ENCODE results near the gene ZNF236. TPM values are rescaled to one million over a fixed set of nuclear protein-coding genes. Genes with fewer than 3 reads are reported as not detected.

ZNF236 gene
- total RNA-seq, 2 experiments from 2014 or later: 18.2 to 24.3 TPM

DNA sequence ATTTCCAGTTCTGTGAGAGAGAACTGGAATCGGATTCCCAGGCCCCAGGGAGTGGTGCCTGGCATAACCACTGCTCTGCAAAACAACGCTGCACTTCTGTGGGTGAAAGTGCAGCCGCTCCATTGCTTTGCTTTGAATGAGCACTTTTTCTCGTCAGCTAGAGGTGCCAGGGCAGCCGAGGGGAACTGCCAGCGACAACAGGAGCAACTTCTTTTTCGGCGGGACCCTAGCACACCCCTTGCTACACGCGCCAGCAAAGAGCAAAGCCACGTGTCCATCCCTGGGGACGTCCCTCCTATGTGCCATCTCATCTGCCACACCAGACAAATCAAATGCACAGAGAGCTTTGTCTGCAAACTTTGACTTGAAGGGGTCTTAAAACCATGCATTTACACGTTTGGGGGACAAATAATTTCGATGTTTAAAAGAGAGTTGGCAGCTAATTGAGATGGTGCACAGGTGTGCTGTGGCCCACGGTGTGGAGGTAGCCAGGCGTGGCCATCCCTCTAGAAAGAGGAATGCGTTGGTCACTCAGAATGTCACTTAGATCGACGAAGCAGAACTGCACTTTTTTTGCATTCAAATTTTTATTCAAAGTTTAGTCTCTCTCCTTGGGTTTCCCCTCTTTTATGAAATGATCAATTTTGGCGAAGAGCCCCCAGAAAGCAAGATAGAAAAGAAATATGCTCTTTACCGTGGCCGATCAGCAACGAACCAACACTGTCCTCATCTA is 158.5 kb downstream of the ZNF236 start:
- no peaks in the 10 kb centered on the region for H3K27me3 Mint-ChIP-seq (ENCODE audit: low read depth)
- no peaks in the 10 kb centered on the region for H3K9me3 Mint-ChIP-seq (ENCODE audit: insufficient read depth)
- H3K27ac Mint-ChIP-seq: no peak overlapping the region
- ChIA-PET CTCF (interaction anchor here (1.7 to 4.5 kb wide), 2 partner anchors 178 to 179 kb away, joined by 5 to 61 read pairs; no protein-coding TSS in a partner anchor), POLR2A (interaction anchor here (0.6 kb wide), 1 partner anchor 29 kb away, joined by 3 read pairs; no protein-coding TSS in a partner anchor)
- ATAC-seq (no peak), DNase-seq (no peak)
- no peak overlapping the region for H3K4me3 Mint-ChIP-seq
- no peaks in the 10 kb centered on the region for H3K36me3 Mint-ChIP-seq (ENCODE audit: low read depth)
- peaks cover 4% of the 10 kb centered on the region for H3K4me1 Mint-ChIP-seq (ENCODE audit: low read depth)

DNA sequence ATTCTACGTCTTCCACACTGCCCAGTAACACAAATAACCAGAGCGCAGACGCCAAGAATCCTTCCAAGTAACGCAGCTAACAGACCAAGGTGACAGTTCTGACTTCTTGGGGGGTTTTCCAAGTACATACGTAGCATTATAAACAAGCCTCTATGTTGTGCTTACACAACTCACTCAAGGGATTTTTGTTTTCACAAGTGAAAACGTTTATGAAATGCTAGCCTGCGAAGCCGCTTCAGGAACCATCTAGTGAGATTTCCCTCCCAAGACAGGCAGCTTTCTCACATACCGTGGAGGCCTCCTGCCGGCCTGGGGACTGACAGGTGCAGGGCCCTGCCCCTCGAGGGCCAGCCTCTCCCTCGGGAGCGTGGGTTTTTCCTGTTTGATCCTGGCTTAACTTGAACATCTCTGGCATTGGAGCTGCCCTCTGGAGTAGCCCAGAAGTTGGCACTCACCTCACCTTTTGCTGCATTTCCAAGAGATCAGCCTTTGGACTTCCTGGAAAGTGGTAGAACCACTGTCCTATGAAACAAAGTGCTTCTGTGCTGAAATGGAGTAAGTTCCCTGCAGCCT is 159.1 kb downstream of the ZNF236 start:
- Mint-ChIP-seq H3K27ac (no peak overlapping the region), H3K9me3 (ENCODE audit: insufficient read depth) (no peaks in the 10 kb centered on the region), H3K27me3 (ENCODE audit: low read depth) (no peaks in the 10 kb centered on the region), H3K36me3 (ENCODE audit: low read depth) (no peaks in the 10 kb centered on the region), H3K4me1 (ENCODE audit: low read depth) (peaks cover 4% of the 10 kb centered on the region), H3K4me3 (no peak overlapping the region)
- DNase-seq (no peak), ATAC-seq (no peak)
- ChIA-PET POLR2A (interaction anchor here (0.6 kb wide), 1 partner anchor 29 kb away, joined by 3 read pairs; no protein-coding TSS in a partner anchor), CTCF (interaction anchor here (1.5 to 4.5 kb wide), 3 partner anchors 22 to 179 kb away, joined by 6 to 61 read pairs (median 6); no protein-coding TSS in a partner anchor)

DNA sequence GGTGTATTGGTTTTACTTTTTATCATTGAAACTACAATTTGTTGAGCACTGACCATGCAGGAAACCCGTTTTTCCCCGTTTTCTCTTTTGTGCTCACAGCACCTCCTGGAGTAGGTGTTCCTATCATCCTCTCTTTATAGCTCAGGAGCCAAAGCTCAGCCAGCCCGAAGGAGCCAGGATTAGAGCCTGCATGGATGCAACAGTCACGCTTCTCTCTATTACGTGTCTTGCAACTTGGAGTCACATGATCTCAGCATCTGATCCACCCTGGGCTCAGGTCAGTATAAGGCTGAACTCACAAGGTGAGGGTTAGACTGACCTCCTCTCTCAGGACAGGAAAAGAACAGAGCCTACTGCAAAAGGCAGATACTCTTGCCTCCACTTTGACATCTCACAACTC is 159.7 kb downstream of the ZNF236 start:
- ChIA-PET POLR2A (no interaction called here), CTCF (interaction anchor here (0.7 to 4.5 kb wide), 17 partner anchors 12 to 669 kb away, joined by 3 to 61 read pairs (median 6); no protein-coding TSS in a partner anchor)
- no peak for ATAC-seq
- no peak for DNase-seq
- Mint-ChIP-seq H3K4me1 (ENCODE audit: low read depth) (peaks cover 4% of the 10 kb centered on the region), H3K27me3 (ENCODE audit: low read depth) (no peaks in the 10 kb centered on the region), H3K27ac (no peak overlapping the region), H3K4me3 (no peak overlapping the region), H3K36me3 (ENCODE audit: low read depth) (no peaks in the 10 kb centered on the region), H3K9me3 (ENCODE audit: insufficient read depth) (no peaks in the 10 kb centered on the region)

DNA sequence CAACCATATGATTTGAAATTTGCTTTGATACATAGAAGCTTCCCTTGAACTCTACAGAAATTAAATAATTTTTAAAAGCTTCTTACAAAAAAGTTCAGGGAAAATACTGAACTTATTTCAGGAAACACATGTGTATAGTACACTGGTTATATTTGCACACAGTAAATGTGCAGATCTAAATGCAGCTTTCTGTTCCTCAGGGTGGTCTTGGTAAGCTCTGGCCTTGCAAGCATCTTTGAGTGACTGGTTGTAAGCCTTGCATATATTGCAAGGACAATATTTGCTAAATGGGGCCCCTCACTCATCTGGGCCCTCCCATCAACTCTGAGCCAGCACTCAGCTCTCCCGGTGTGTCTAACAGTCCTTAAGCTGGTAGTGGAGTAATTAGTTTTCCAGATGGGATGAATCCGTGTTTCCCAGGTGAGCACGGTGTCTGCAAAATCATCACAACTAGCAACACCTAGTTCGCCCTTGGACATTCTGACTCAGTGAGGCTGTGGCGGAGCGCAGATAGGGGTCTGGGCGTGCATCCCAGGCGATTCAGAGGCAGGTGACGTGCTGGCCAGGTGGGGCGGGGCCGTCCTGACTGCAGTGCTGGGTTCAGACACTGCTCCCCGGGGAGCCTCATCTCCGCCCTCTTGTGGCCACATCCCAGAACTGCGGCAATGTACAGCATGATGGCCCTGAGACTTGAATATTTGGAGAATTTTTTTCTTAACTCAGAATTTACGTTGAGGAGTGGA is 160.7 kb downstream of the ZNF236 start:
- peak; percentile 97 for ATAC-seq
- peak; percentile 93 for DNase-seq
- no peaks in the 10 kb centered on the region for H3K9me3 Mint-ChIP-seq (ENCODE audit: insufficient read depth)
- POLR2A ChIA-PET: interaction anchor here (0.9 to 1.2 kb wide), 2 partner anchors 22 to 61 kb away, joined by 3 to 5 read pairs; no protein-coding TSS in a partner anchor
- H3K4me3 Mint-ChIP-seq: no peak overlapping the region
- H3K27me3 Mint-ChIP-seq (ENCODE audit: low read depth): no peaks in the 10 kb centered on the region
- CTCF ChIA-PET: interaction anchor here (0.6 to 4.5 kb wide), 36 partner anchors 9 to 681 kb away, joined by 3 to 61 read pairs (median 4); no protein-coding TSS in a partner anchor
- no peaks in the 10 kb centered on the region for H3K36me3 Mint-ChIP-seq (ENCODE audit: low read depth)
- no peak overlapping the region for H3K27ac Mint-ChIP-seq
- H3K4me1 Mint-ChIP-seq (ENCODE audit: low read depth): peaks cover 4% of the 10 kb centered on the region

DNA sequence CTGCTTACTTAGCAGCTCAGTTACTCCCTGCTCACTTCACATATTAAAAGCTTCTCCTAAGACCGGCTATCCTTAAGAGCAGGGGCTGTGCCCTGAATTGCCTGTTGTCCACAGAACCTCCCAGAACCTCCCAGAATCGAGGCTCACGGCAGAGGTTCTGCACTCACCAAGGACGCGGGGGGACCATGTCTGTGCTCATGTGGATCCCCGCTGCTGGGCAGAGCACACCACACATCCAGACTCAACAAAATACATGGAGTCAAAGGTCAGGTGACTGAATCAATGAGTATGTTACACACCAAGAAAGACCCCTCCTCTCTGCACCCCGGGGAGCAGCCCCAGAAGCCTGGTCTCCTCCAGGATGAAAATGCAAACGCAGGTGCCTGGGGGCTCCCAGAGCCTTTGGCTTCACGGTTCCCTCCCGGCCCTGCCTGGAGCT is 161.3 kb downstream of the ZNF236 start:
- H3K4me3 Mint-ChIP-seq: no peak overlapping the region
- DNase-seq: no peak
- peak; percentile 23 for ATAC-seq
- H3K36me3 Mint-ChIP-seq (ENCODE audit: low read depth): no peaks in the 10 kb centered on the region
- no peaks in the 10 kb centered on the region for H3K9me3 Mint-ChIP-seq (ENCODE audit: insufficient read depth)
- no peaks in the 10 kb centered on the region for H3K27me3 Mint-ChIP-seq (ENCODE audit: low read depth)
- ChIA-PET CTCF (interaction anchor here (0.6 to 4.5 kb wide), 22 partner anchors 8 to 667 kb away, joined by 3 to 61 read pairs (median 4); no protein-coding TSS in a partner anchor), POLR2A (interaction anchor here (0.9 to 1.2 kb wide), 2 partner anchors 23 to 62 kb away, joined by 3 to 5 read pairs; no protein-coding TSS in a partner anchor)
- H3K4me1 Mint-ChIP-seq (ENCODE audit: low read depth): peaks cover 4% of the 10 kb centered on the region
- H3K27ac Mint-ChIP-seq: no peak overlapping the region

DNA sequence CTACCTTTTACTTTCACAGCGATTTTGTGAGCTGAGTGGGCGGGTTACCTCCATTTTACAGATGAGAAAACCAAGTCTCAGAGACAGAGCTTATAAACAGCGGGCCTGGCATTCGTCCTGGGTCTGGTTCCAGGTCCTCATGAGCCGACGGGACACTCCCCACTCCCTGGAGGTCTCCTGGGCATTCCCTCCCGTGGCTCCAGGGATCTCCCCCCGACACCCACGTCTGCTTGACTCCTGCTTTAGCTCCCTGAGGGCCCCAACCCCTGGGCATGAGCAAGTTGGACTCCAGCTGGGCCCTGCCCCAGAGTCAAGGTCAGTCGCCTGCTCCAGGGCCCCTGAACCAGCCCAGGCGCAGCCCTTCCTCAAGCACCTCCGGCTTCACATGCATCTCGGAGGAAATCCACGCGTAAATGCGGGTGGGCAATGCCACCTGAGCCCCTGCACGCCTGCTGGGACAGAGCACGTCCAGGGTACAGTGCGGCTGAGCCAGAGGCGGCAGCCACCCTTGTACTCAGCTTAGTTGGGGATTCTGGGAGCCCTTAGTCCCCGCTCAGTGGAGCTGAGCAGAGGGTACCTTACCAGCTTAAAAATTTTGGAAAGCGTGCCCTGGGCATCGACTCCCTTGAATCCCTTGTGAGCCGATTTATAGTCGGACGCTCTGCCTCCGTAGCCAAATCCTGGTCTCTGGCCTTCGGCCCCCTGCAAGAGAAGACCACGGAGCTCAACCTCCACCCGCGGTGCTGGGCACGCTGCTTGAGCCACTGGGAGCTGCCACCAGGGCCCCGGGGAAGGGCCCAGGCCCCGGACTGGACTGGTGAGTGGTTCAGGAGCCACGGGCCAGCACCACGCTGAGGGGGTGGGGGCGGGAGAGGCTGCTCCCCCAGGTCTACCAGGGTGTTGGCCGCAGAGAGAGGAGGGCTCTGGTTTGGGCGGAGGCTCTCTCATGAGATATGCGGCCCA is 162.1 kb downstream of the ZNF236 start:
- Mint-ChIP-seq H3K4me1 (ENCODE audit: low read depth) (peaks cover 4% of the 10 kb centered on the region), H3K9me3 (ENCODE audit: insufficient read depth) (no peaks in the 10 kb centered on the region), H3K4me3 (no peak overlapping the region), H3K36me3 (ENCODE audit: low read depth) (no peaks in the 10 kb centered on the region), H3K27ac (no peak overlapping the region), H3K27me3 (ENCODE audit: low read depth) (no peaks in the 10 kb centered on the region)
- no peak for ATAC-seq
- DNase-seq: no peak
- ChIA-PET CTCF (interaction anchor here (0.9 to 4.5 kb wide), 16 partner anchors 9 to 666 kb away, joined by 3 to 61 read pairs (median 6); no protein-coding TSS in a partner anchor), POLR2A (interaction anchor here (1.2 kb wide), 1 partner anchor 24 kb away, joined by 3 read pairs; no protein-coding TSS in a partner anchor)

DNA sequence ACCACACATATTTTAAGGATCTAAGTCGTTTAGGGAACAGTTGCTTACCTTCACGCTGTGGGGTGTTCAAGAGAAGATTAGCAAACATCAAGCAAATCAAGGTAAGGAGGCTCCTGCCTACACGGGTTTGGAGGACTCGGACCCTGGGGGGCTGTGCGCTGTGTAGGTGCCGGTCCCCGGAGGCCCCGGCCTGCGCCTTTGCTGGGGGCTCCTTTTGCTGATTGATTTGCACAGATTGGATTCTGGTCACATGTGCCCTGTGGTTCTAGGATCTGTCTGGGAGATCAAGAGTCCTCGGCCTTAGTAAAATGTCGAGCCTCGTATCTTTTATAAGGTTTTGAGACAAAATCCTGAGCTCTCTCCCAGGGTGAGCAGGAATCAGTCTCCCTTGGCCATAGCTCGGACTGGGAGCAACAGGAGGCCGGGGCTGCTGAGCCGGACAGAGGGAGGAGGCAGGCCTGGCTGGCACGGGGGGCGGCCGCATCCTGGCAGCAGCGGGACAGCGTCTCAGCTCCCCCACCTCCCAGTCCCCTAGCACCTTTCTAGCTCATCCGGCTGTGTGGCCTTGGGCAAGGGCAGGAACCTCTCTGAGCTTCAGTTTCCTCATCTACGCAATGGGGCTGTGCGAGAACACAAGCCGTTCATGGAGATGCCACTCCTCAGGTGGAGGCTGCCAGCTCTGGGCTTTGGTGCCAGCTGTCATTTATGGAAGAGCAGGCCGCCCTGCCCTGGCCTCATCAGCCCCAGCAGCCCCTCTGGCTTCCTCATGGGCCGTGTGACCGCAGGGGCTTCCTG is 163.0 kb downstream of the ZNF236 start:
- DNase-seq (no peak), ATAC-seq (no peak)
- Mint-ChIP-seq H3K36me3 (ENCODE audit: low read depth) (no peaks in the 10 kb centered on the region), H3K27me3 (ENCODE audit: low read depth) (no peaks in the 10 kb centered on the region), H3K9me3 (ENCODE audit: insufficient read depth) (no peaks in the 10 kb centered on the region), H3K4me3 (no peak overlapping the region), H3K4me1 (ENCODE audit: low read depth) (peaks cover 4% of the 10 kb centered on the region), H3K27ac (no peak overlapping the region)
- POLR2A ChIA-PET: no interaction called here
- CTCF ChIA-PET: interaction anchor here (1.0 to 4.5 kb wide), 4 partner anchors 8 to 183 kb away, joined by 3 to 61 read pairs (median 43); no protein-coding TSS in a partner anchor

DNA sequence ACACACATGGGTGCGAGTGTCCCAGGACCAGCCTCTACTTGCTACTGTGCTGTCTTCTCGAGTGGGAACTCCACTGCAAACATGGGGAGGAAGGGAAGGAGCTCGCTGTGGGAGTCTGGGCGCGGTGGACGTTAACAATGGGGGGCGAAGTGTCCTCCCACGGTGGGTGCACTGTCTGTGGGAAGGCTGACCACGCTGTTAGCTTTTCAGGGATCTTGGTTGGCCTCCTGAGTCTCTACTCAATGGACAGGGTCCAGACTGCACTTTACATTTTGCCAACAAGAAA is 163.5 kb downstream of the ZNF236 start:
- Mint-ChIP-seq H3K9me3 (ENCODE audit: insufficient read depth) (no peaks in the 10 kb centered on the region), H3K27ac (no peak overlapping the region), H3K4me3 (no peak overlapping the region), H3K4me1 (ENCODE audit: low read depth) (peaks cover 4% of the 10 kb centered on the region), H3K27me3 (ENCODE audit: low read depth) (no peaks in the 10 kb centered on the region), H3K36me3 (ENCODE audit: low read depth) (no peaks in the 10 kb centered on the region)
- CTCF ChIA-PET: interaction anchor here (1.0 to 3.9 kb wide), 3 partner anchors 9 to 182 kb away, joined by 3 to 59 read pairs (median 5); no protein-coding TSS in a partner anchor
- ATAC-seq (no peak), DNase-seq (no peak)
- POLR2A ChIA-PET: no interaction called here

DNA sequence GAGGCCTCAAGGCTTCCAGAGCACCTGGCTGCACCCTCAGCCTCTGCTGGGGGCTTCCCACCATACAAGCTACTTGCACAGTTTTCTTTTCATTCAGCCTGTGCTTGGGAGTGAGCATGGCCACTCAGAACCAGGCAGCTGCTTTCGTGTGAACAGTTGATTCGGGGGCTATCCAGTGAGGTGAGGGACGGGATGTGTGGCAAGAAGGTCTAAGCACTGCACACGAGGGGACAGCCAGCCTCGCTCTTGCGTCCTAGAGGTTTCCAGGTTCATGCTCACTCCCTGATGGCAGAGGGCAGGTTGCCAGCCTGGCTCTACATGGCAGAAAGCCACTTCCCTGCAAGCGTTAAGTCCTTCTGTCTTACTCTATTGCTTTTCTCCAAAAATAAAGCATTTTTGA is 164.0 kb downstream of the ZNF236 start:
- ChIA-PET CTCF (interaction anchor here (0.7 to 1.6 kb wide), 4 partner anchors 14 to 185 kb away, joined by 3 to 5 read pairs (median 4); no protein-coding TSS in a partner anchor), POLR2A (interaction anchor here (0.6 kb wide), 1 partner anchor 14 kb away, joined by 3 read pairs; no protein-coding TSS in a partner anchor)
- H3K27me3 Mint-ChIP-seq (ENCODE audit: low read depth): no peaks in the 10 kb centered on the region
- no peak for ATAC-seq
- H3K4me3 Mint-ChIP-seq: no peak overlapping the region
- DNase-seq: no peak
- H3K27ac Mint-ChIP-seq: no peak overlapping the region
- peaks cover 4% of the 10 kb centered on the region for H3K4me1 Mint-ChIP-seq (ENCODE audit: low read depth)
- H3K36me3 Mint-ChIP-seq (ENCODE audit: low read depth): no peaks in the 10 kb centered on the region
- no peaks in the 10 kb centered on the region for H3K9me3 Mint-ChIP-seq (ENCODE audit: insufficient read depth)

Measured in activated CD8-positive, alpha-beta T cell treated with anti-CD3 and anti-CD28 coated beads, Interleukin-2, amount 10 ng/mL, durations not matched to agents 7 days and 5 days (primary cell).